Gastroesophageal sphincter (tissue), 3 donors: ENCODE results near the gene CCDC167.

Experiments used
- CTCF ChIP-seq, 4 experiments: fragments of 200-600 bp in 2 of 4; fragments of 450-650 bp in 2 of 4; sonication (generic) in 1 of 4; IDR thresholded peaks; one replicate each; pipeline ENCODE4 v1.5.1; 2017 to 2019; ENCODE audit warnings: antibody characterized with exemption in 4 of 4, mild to moderate bottlenecking in 2 of 4, moderate library complexity in 2 of 4
- EP300 ChIP-seq: sonication (generic); formaldehyde crosslinking; IDR thresholded peaks from one replicate; pipeline ENCODE4 v1.6.1; 2017; ENCODE audit warnings: antibody characterized with exemption, mild to moderate bottlenecking
- POLR2A ChIP-seq, 2 donors: fragments of 450-650 bp; IDR thresholded peaks; one replicate each; pipeline ENCODE4 v1.6.1; 2017; ENCODE audit warnings: antibody characterized with exemption in 2 of 2, mild to moderate bottlenecking in 2 of 2, moderate library complexity in 1 of 2
- POLR2AphosphoS5 ChIP-seq: sonication (generic); formaldehyde crosslinking; IDR thresholded peaks from one replicate; pipeline ENCODE4 v1.6.1; 2017; ENCODE audit warnings: antibody characterized with exemption

GRCh38 chr6:37535428-37535758 is 35.7 kb upstream of the CCDC167 start:
- TF ChIP-seq CTCF (IDR thresholded peaks at IDR 0.05), result no peak
- TF ChIP-seq POLR2AphosphoS5, result no peak
- TF ChIP-seq EP300, result no peak
- TF ChIP-seq POLR2A (IDR thresholded peaks at IDR 0.05), result no peak
